OCI-LY1 (cell line): ENCODE results near the gene NEXMIF.

ENCODE experiments used
- EZH2 ChIP-seq: fragments of 200-600 bp; sonication (generic), shearing (Covaris generic); IDR thresholded peaks from 2 replicates; pipeline ENCODE4 v1.8.0; 2017; ENCODE audit warnings: borderline replicate concordance, mixed run types, mild to moderate bottlenecking, antibody characterized with exemption, low read length, moderate library complexity, mixed read lengths
- TF ChIP-seq, protein P1 (sequence below): fragments of 200-600 bp; sonication (generic), shearing (Covaris generic); IDR thresholded peaks from 2 replicates; pipeline ENCODE4 v1.5.1; 2017; ENCODE audit warnings: mild to moderate bottlenecking, antibody characterized with exemption, low read length, moderate library complexity, mixed read lengths

DNA sequence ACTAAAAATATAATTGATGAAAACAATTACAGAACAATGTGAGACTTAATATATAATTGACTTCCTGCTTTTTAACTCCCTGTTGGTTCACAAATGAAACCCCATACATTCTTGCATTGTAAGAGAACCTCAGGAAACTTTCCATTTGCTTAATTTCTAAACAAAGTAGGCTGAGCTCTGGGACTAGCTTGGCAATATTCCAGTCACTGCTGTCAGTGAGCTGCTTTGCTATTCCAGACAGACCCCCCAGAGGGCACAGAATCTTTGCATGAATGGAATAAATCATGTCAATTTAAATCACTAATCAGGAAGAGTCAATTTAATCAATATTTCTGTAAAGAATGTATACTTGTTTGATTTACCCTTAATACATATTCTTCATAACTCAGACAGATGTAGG lies 110.6 kb downstream of the NEXMIF start:
- TF ChIP-seq, protein P1, sequence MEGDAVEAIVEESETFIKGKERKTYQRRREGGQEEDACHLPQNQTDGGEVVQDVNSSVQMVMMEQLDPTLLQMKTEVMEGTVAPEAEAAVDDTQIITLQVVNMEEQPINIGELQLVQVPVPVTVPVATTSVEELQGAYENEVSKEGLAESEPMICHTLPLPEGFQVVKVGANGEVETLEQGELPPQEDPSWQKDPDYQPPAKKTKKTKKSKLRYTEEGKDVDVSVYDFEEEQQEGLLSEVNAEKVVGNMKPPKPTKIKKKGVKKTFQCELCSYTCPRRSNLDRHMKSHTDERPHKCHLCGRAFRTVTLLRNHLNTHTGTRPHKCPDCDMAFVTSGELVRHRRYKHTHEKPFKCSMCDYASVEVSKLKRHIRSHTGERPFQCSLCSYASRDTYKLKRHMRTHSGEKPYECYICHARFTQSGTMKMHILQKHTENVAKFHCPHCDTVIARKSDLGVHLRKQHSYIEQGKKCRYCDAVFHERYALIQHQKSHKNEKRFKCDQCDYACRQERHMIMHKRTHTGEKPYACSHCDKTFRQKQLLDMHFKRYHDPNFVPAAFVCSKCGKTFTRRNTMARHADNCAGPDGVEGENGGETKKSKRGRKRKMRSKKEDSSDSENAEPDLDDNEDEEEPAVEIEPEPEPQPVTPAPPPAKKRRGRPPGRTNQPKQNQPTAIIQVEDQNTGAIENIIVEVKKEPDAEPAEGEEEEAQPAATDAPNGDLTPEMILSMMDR, result no peak
- TF ChIP-seq EZH2, result no peak
